Keratinocyte (primary cell): ENCODE results near the gene GFOD2. TPM values are rescaled to one million over a fixed set of nuclear protein-coding genes. Genes with fewer than 3 reads are reported as not detected.

Experiments used
- DNase-seq: peaks from one replicate; pipeline ENCODE4 v3.0.0-alpha.2; 2011; ENCODE audit warnings: low read depth, missing footprints, low spot score
- FAIRE-seq: peaks from 2 replicates; lab custom pipeline; 2011; peaks lifted over from hg19 to GRCh38; lab: Jason Lieb, UNC
- H2AFZ ChIP-seq: 2 replicates; pipeline ENCODE4 v1.6.0; 2012; ENCODE audit warnings: low read length, control low read depth, inconsistent platforms; ENCODE audit not compliant: control insufficient read depth
- H3K27ac ChIP-seq: 2 replicates; pipeline ENCODE4 v1.5.1; 2011; ENCODE audit warnings: low read length; ENCODE audit not compliant: control insufficient read depth, insufficient read depth
- H3K27me3 ChIP-seq: 3 replicates; pipeline ENCODE4 v1.6.0; 2011; ENCODE audit warnings: low read length; ENCODE audit not compliant: control insufficient read depth, insufficient read depth; ENCODE audit errors: extremely low read depth
- H3K36me3 ChIP-seq, 2 experiments: 2 replicates in 1 of 2; 3 replicates in 1 of 2; pipeline ENCODE4 v1.5.1; 2011; ENCODE audit warnings: low read length in 2 of 2, mild to moderate bottlenecking in 1 of 2; ENCODE audit not compliant: control insufficient read depth in 2 of 2, insufficient read depth in 2 of 2; ENCODE audit errors: extremely low read depth in 1 of 2
- H3K4me1 ChIP-seq: 3 replicates; pipeline ENCODE4 v1.5.1; 2011; ENCODE audit warnings: low read length; ENCODE audit not compliant: control insufficient read depth, insufficient read depth; ENCODE audit errors: extremely low read depth
- H3K4me2 ChIP-seq: 3 replicates; pipeline ENCODE4 v1.6.0; 2011; ENCODE audit warnings: low read depth, low read length; ENCODE audit not compliant: control insufficient read depth, insufficient read depth; ENCODE audit errors: extremely low read depth
- H3K4me3 ChIP-seq, 3 experiments: fragments of 200-600 bp in 1 of 3; sonication (generic) in 1 of 3; 2 replicates in 2 of 3; 3 replicates in 1 of 3; pipeline ENCODE4 v1.5.1; 2011 to 2016; ENCODE audit warnings: low read length in 3 of 3, mild to moderate bottlenecking in 3 of 3, control low read depth in 2 of 3, inconsistent platforms in 1 of 3, low read depth in 1 of 3, mixed read lengths in 1 of 3, mixed run types in 1 of 3, moderate library complexity in 1 of 3; ENCODE audit not compliant: control insufficient read depth in 2 of 3, insufficient read depth in 2 of 3; ENCODE audit errors: extremely low read depth in 1 of 3
- H3K79me2 ChIP-seq: 2 replicates; pipeline ENCODE4 v1.6.0; 2012; ENCODE audit warnings: low read length; ENCODE audit not compliant: control insufficient read depth, insufficient read depth
- H3K9ac ChIP-seq: 3 replicates; pipeline ENCODE4 v1.6.0; 2011; ENCODE audit warnings: low read length; ENCODE audit not compliant: control insufficient read depth, insufficient read depth; ENCODE audit errors: extremely low read depth
- H3K9me1 ChIP-seq: 3 replicates; pipeline ENCODE4 v1.6.0; 2011; ENCODE audit warnings: low read length; ENCODE audit not compliant: control insufficient read depth, insufficient read depth; ENCODE audit errors: extremely low read depth
- H3K9me3 ChIP-seq: 2 replicates; pipeline ENCODE4 v1.5.1; 2012; ENCODE audit warnings: low read depth, low read length; ENCODE audit not compliant: control insufficient read depth
- H4K20me1 ChIP-seq: 3 replicates; pipeline ENCODE4 v1.6.0; 2011; ENCODE audit warnings: low read length; ENCODE audit not compliant: control insufficient read depth, insufficient read depth; ENCODE audit errors: extremely low read depth
- CTCF ChIP-seq, 3 experiments: IDR thresholded peaks in 1 of 3; conservative IDR thresholded peaks in 1 of 3; optimal IDR thresholded peaks in 1 of 3; 2 replicates in 2 of 3; 3 replicates in 1 of 3; pipeline versions ENCODE3 to v1.5.1; 2011; ENCODE audit warnings: low read length in 3 of 3, mild to moderate bottlenecking in 3 of 3, moderate library complexity in 2 of 3, control low read depth in 1 of 3, inconsistent platforms in 1 of 3; ENCODE audit not compliant: insufficient read depth in 2 of 3; ENCODE audit errors: extremely low read depth in 1 of 3
- EZH2 ChIP-seq: IDR thresholded peaks from one replicate; pipeline ENCODE4 v1.6.1; 2012; ENCODE audit warnings: inconsistent platforms, mild to moderate bottlenecking, low read length, moderate library complexity
- dilution Hi-C: fragments of 300-500 bp; cut with MboI; formaldehyde crosslinking; loops from one replicate; pipeline ENCODE4 v1.7.0; 2020; ENCODE audit warnings: low sequenced_read_pairs; ENCODE audit not compliant: extremely low pct_ligation_motif_present
- polyA plus RNA-seq, 5 experiments: library from polyadenylated mRNA; depleted of rRNA in 3 of 5; stranded (reverse) in 3 of 5; stranded (forward) in 1 of 5; unstranded in 1 of 5; fragments of >200 nt; gene quantifications; 1 replicate in 1 of 5; 2 replicates in 3 of 5; 3 replicates in 1 of 5; pipeline versions ENCODE4 v1.2.1 to v1.2.3, GENCODE V29; 2011 to 2012; ENCODE audit warnings: missing spikeins in 2 of 5, low read depth in 1 of 5, low replicate concordance in 1 of 5

Gene GFOD2
- polyA plus RNA-seq, 1 donor (not counting 4 experiments of a cell fraction or from before 2014, with no cell fraction given), result 13.2 TPM

DNA sequence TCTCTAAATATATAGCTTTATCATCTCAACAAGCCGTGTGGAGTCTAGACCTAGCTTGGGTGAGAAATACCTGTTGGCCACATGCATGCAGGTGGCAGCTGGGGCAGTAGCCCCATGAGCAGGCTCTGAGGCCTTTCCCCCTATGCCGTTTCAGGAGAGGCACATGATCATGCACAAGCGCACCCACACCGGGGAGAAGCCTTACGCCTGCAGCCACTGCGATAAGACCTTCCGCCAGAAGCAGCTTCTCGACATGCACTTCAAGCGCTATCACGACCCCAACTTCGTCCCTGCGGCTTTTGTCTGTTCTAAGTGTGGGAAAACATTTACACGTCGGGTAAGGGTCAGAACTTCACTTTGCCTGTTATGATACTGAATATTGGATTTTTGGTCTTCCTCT, 90.9 kb downstream of the GFOD2 start:
- Histone ChIP-seq H3K4me3 (no peak overlapping the region), H3K27me3 (no peaks in the 10 kb centered on the region), H3K27ac (no peak overlapping the region), H2AFZ (no peak overlapping the region), H4K20me1 (peaks cover 2% of the 10 kb centered on the region), H3K79me2 (no peaks in the 10 kb centered on the region), H3K9me1 (no peaks in the 10 kb centered on the region), H3K9me3 (no peaks in the 10 kb centered on the region), H3K4me1 (no peaks in the 10 kb centered on the region), H3K36me3 (peaks cover 25 to 30% of the 10 kb centered on the region in 2 experiments), H3K4me2 (no peak overlapping the region), H3K9ac (no peak overlapping the region)
- dilution Hi-C loops, result no loop called here
- DNase-seq (no peak), FAIRE-seq (no peak)
- TF ChIP-seq CTCF (optimal IDR thresholded peaks at IDR 0.05 in 1 of 3, IDR thresholded peaks at IDR 0.05 in 1 of 3, conservative IDR thresholded peaks at IDR 0.05 in 1 of 3; ENCODE audit: extremely low read depth in 1 of 3, insufficient read depth in 2 of 3, low read length in 3 of 3) (no peak), EZH2 (no peak)

Other genes starting within 250 kb of the GFOD2 start
- gene ATP6V0D1, start 238.2 kb downstream of the GFOD2 start, polyA plus RNA-seq, result 97.1 to 199 TPM (median 117 TPM) in 3 replicates
- gene AGRP, start 235.8 kb downstream of the GFOD2 start, polyA plus RNA-seq, result not detected in 3 replicates
- gene RIPOR1, start 190.5 kb downstream of the GFOD2 start, polyA plus RNA-seq, result 4.1 to 19.4 TPM (median 5.3 TPM) in 3 replicates
- gene CTCF, start 156.8 kb downstream of the GFOD2 start, polyA plus RNA-seq, result 15.2 to 31.7 TPM (median 21.4 TPM) in 3 replicates
- gene CARMIL2, start 74.2 kb downstream of the GFOD2 start, polyA plus RNA-seq, result 0.06 to 0.12 TPM in 2 of 3 replicates, not detected in the other
- gene ACD, start 59.1 kb downstream of the GFOD2 start, polyA plus RNA-seq, result 12.9 to 16.7 TPM (median 13.2 TPM) in 3 replicates
- 0.05 to 0.23 TPM (median 0.20 TPM) in 3 replicates for gene PARD6A, start 58.4 kb downstream of the GFOD2 start, polyA plus RNA-seq
- gene ENKD1, start 52.6 kb downstream of the GFOD2 start, polyA plus RNA-seq, result 4.3 to 4.6 TPM (median 4.4 TPM) in 3 replicates
- 0.10 to 0.24 TPM (median 0.17 TPM) in 3 replicates for gene C16orf86, start 52.5 kb downstream of the GFOD2 start, polyA plus RNA-seq
- 9.3 to 9.9 TPM (median 9.5 TPM) in 3 replicates for gene RANBP10, start 87.2 kb upstream of the GFOD2 start, polyA plus RNA-seq
- 0.43 to 1.5 TPM (median 0.54 TPM) in 3 replicates for gene TSNAXIP1, start 87.6 kb upstream of the GFOD2 start, polyA plus RNA-seq
- 9.2 to 13.1 TPM (median 11.8 TPM) in 3 replicates for gene THAP11, start 123.0 kb upstream of the GFOD2 start, polyA plus RNA-seq
- gene NUTF2, start 127.6 kb upstream of the GFOD2 start, polyA plus RNA-seq, result 173 to 569 TPM (median 189 TPM) in 3 replicates
- 30.1 to 57.1 TPM (median 41.3 TPM) in 3 replicates for gene CENPT, start 128.4 kb upstream of the GFOD2 start, polyA plus RNA-seq
- gene EDC4, start 153.7 kb upstream of the GFOD2 start, polyA plus RNA-seq, result 16.7 to 28.0 TPM (median 25.4 TPM) in 3 replicates
- gene NRN1L, start 165.6 kb upstream of the GFOD2 start, polyA plus RNA-seq, result not detected in 3 replicates
- gene PSKH1, start 173.9 kb upstream of the GFOD2 start, polyA plus RNA-seq, result 10.7 to 19.5 TPM (median 13.7 TPM) in 3 replicates
- gene CTRL, start 212.5 kb upstream of the GFOD2 start, polyA plus RNA-seq, result 0.10 to 0.46 TPM (median 0.33 TPM) in 3 replicates
- 9.3 to 19.7 TPM (median 11.1 TPM) in 3 replicates for gene PSMB10, start 217.5 kb upstream of the GFOD2 start, polyA plus RNA-seq
- 6.5 to 11.6 TPM (median 10.5 TPM) in 3 replicates for gene LCAT, start 224.8 kb upstream of the GFOD2 start, polyA plus RNA-seq
- gene SLC12A4, start 249.3 kb upstream of the GFOD2 start, polyA plus RNA-seq, result 59.3 to 72.2 TPM (median 65.4 TPM) in 3 replicates